Measurements from ENCODE around the gene IL24. TPM values are rescaled to one million over a fixed set of nuclear protein-coding genes. Genes with fewer than 3 reads are reported as not detected.

Gene IL24
- total RNA-seq, 2 donors from 2014 or later: not detected

GRCh38 chr1:206893380-206893779 is 3.9 kb upstream of the IL24 start:
- H3K27me3 ChIP-seq: no peaks in the 10 kb centered on the region
- intact Hi-C loops (cut with DNase I): no loop called here
- DNase-seq: no peak
- H3K27ac ChIP-seq: no peak overlapping the region
- no peak overlapping the region for H3K9ac ChIP-seq (ENCODE audit: low read depth in 2 of 2, low read length in 2 of 2)
- no peak overlapping the region for H3K4me3 ChIP-seq
- H3K36me3 ChIP-seq: no peaks in the 10 kb centered on the region
- H3K4me1 ChIP-seq: no peaks in the 10 kb centered on the region
- no peaks in the 10 kb centered on the region for H3K9me3 ChIP-seq
- TF ChIP-seq, protein P1, sequence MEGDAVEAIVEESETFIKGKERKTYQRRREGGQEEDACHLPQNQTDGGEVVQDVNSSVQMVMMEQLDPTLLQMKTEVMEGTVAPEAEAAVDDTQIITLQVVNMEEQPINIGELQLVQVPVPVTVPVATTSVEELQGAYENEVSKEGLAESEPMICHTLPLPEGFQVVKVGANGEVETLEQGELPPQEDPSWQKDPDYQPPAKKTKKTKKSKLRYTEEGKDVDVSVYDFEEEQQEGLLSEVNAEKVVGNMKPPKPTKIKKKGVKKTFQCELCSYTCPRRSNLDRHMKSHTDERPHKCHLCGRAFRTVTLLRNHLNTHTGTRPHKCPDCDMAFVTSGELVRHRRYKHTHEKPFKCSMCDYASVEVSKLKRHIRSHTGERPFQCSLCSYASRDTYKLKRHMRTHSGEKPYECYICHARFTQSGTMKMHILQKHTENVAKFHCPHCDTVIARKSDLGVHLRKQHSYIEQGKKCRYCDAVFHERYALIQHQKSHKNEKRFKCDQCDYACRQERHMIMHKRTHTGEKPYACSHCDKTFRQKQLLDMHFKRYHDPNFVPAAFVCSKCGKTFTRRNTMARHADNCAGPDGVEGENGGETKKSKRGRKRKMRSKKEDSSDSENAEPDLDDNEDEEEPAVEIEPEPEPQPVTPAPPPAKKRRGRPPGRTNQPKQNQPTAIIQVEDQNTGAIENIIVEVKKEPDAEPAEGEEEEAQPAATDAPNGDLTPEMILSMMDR (IDR thresholded peaks at IDR 0.05): no peak

GRCh38 chr1:206895325-206895724 is 1.9 kb upstream of the IL24 start:
- no peak overlapping the region for H3K9ac ChIP-seq (ENCODE audit: low read depth in 2 of 2, low read length in 2 of 2)
- H3K9me3 ChIP-seq: no peaks in the 10 kb centered on the region
- H3K4me3 ChIP-seq: no peak overlapping the region
- H3K36me3 ChIP-seq: no peaks in the 10 kb centered on the region
- H3K27me3 ChIP-seq: no peaks in the 10 kb centered on the region
- H3K4me1 ChIP-seq: no peaks in the 10 kb centered on the region
- intact Hi-C loops (cut with DNase I): no loop called here
- no peak for DNase-seq
- TF ChIP-seq, protein P1 (IDR thresholded peaks at IDR 0.05): no peak
- H3K27ac ChIP-seq: no peak overlapping the region

GRCh38 chr1:206895837-206896242 is 1.4 kb upstream of the IL24 start:
- no peaks in the 10 kb centered on the region for H3K4me1 ChIP-seq
- no peak for DNase-seq
- no peak overlapping the region for H3K4me3 ChIP-seq
- H3K27ac ChIP-seq: no peak overlapping the region
- TF ChIP-seq, protein P1 (IDR thresholded peaks at IDR 0.05): no peak
- no peak overlapping the region for H3K9ac ChIP-seq (ENCODE audit: low read depth in 2 of 2, low read length in 2 of 2)
- no peaks in the 10 kb centered on the region for H3K36me3 ChIP-seq
- H3K9me3 ChIP-seq: no peaks in the 10 kb centered on the region
- intact Hi-C loops (cut with DNase I): no loop called here
- H3K27me3 ChIP-seq: no peaks in the 10 kb centered on the region

GRCh38 chr1:206896261-206896660 is 982 bp upstream of the IL24 start:
- DNase-seq: no peak
- intact Hi-C loops (cut with DNase I): no loop called here
- H3K9ac ChIP-seq (ENCODE audit: low read depth in 2 of 2, low read length in 2 of 2): no peak overlapping the region
- H3K27ac ChIP-seq: no peak overlapping the region
- no peaks in the 10 kb centered on the region for H3K9me3 ChIP-seq
- no peaks in the 10 kb centered on the region for H3K27me3 ChIP-seq
- H3K36me3 ChIP-seq: no peaks in the 10 kb centered on the region
- H3K4me3 ChIP-seq: no peak overlapping the region
- no peaks in the 10 kb centered on the region for H3K4me1 ChIP-seq
- TF ChIP-seq, protein P1 (IDR thresholded peaks at IDR 0.05): no peak

- no peaks in the 10 kb centered on the region for H3K36me3 ChIP-seq
- no peaks in the 10 kb centered on the region for H3K27me3 ChIP-seq
- H3K9ac ChIP-seq (ENCODE audit: low read depth in 2 of 2, low read length in 2 of 2): no peak overlapping the region
- TF ChIP-seq, protein P1 (IDR thresholded peaks at IDR 0.05): no peak
- no peak for DNase-seq
- H3K27ac ChIP-seq: no peak overlapping the region
- intact Hi-C loops (cut with DNase I): no loop called here
- H3K9me3 ChIP-seq: no peaks in the 10 kb centered on the region
- no peak overlapping the region for H3K4me3 ChIP-seq
- H3K4me1 ChIP-seq: no peaks in the 10 kb centered on the region
Observed at GRCh38 chr1:206898089-206898914, 1.1 kb downstream of the IL24 start.

All from colonic mucosa (tissue), 4 donors.